Fibroblast of lung (primary cell): ENCODE data around the gene RASGEF1B.

ENCODE experiments used
- EZH2 ChIP-seq: IDR thresholded peaks from 2 replicates; pipeline ENCODE4 v1.5.1; 2012; ENCODE audit warnings: low read length, control low read depth, mild to moderate bottlenecking; ENCODE audit errors: missing control alignments
- TF ChIP-seq, protein P1 (sequence below), 2 donors: IDR thresholded peaks in 1 of 2; conservative IDR thresholded peaks in 1 of 2; 1 replicate in 1 of 2; 2 replicates in 1 of 2; pipeline ENCODE4 v1.5.1; 2011 to 2012; ENCODE audit warnings: low read length in 2 of 2, control low read depth in 1 of 2, inconsistent platforms in 1 of 2, low read depth in 1 of 2, mild to moderate bottlenecking in 1 of 2

- TF ChIP-seq, protein P1, sequence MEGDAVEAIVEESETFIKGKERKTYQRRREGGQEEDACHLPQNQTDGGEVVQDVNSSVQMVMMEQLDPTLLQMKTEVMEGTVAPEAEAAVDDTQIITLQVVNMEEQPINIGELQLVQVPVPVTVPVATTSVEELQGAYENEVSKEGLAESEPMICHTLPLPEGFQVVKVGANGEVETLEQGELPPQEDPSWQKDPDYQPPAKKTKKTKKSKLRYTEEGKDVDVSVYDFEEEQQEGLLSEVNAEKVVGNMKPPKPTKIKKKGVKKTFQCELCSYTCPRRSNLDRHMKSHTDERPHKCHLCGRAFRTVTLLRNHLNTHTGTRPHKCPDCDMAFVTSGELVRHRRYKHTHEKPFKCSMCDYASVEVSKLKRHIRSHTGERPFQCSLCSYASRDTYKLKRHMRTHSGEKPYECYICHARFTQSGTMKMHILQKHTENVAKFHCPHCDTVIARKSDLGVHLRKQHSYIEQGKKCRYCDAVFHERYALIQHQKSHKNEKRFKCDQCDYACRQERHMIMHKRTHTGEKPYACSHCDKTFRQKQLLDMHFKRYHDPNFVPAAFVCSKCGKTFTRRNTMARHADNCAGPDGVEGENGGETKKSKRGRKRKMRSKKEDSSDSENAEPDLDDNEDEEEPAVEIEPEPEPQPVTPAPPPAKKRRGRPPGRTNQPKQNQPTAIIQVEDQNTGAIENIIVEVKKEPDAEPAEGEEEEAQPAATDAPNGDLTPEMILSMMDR (conservative IDR thresholded peaks at IDR 0.05 in 1 of 2, IDR thresholded peaks at IDR 0.05 in 1 of 2; ENCODE audit: low read depth in 1 of 2, low read length in 2 of 2) = no peak
- no peak for TF ChIP-seq EZH2
These were observed 24.0 kb downstream of the RASGEF1B start for GRCh38 chr4:81447566-81448229.
